AG04450 (cell line): Measurements from ENCODE around the gene GDPGP1. TPM values are rescaled to one million over a fixed set of nuclear protein-coding genes. Genes with fewer than 3 reads are reported as not detected.
"Not testable (repeated sequence)": the region's sequence is repeated elsewhere in the genome, so short reads cannot be mapped to it uniquely, and the experiment has no call there.

Experiments used
- CTCF ChIA-PET: fragments of 300-600, 350-600 bp; formaldehyde crosslinking; extraction: SDS; loops from one replicate; lab custom pipeline; 2022; ENCODE audit warnings: antibody characterized with exemption, inconsistent platforms; lab: Charles Lee
- POLR2A ChIA-PET: fragments of 350-600 bp; formaldehyde crosslinking; extraction: SDS; loops from one replicate; lab custom pipeline; 2021; ENCODE audit warnings: antibody characterized with exemption, inconsistent platforms; lab: Yijun Ruan, JAX
- DNase-seq: peaks from one replicate; pipeline ENCODE4 v3.0.0-alpha.2; 2011; ENCODE audit warnings: low read depth, low spot score
- H3K27ac ChIP-seq: one replicate; pipeline ENCODE4 v1.5.1; 2012; ENCODE audit warnings: low read depth, low read length, control low read depth
- H3K27me3 ChIP-seq: one replicate; pipeline ENCODE4 v1.6.0; 2012; ENCODE audit warnings: low read length; ENCODE audit not compliant: control insufficient read depth, insufficient read depth
- H3K4me3 ChIP-seq: 2 replicates; pipeline ENCODE4 v1.5.1; 2011; ENCODE audit warnings: mild to moderate bottlenecking, low read depth, low read length, control low read depth
- H3K9me3 ChIP-seq: 2 replicates; pipeline ENCODE4 v1.5.1; 2012; ENCODE audit warnings: low read length; ENCODE audit not compliant: control insufficient read depth, insufficient read depth
- CTCF ChIP-seq: IDR thresholded peaks from 2 replicates; pipeline ENCODE4 v1.5.1; 2011; ENCODE audit warnings: low read depth, low read length, control low read depth, inconsistent platforms
- polyA plus RNA-seq: library from polyadenylated mRNA; depleted of rRNA; stranded (reverse); fragments of >200 nt; gene quantifications from 2 replicates; pipeline ENCODE4 v1.2.3, GENCODE V29; 2011

GDPGP1 gene
- polyA plus RNA-seq, 1 experiment = 2.7 TPM

GRCh38 chr15:90249203-90249863, 15.3 kb downstream of the GDPGP1 start, which contains the start of gene TTLL13:
Gene TTLL13, plus strand, starts transcription at chr15:90249556. Its CDS starts 1,075 bp downstream, at chr15:90250631.
- Histone ChIP-seq H3K4me3 (peak within 1 kb of the TSS; percentile 72), H3K27me3 (no peaks in the 10 kb centered on the region), H3K27ac (no peak within 1 kb of the TSS), H3K9me3 (no peaks in the 10 kb centered on the region)
- peak; percentile 59 for DNase-seq
- POLR2A ChIA-PET = interaction anchor here (0.6 to 1.1 kb wide), 7 partner anchors 9 to 574 kb away, joined by 3 to 9 read pairs (median 6); partner anchors contain the start of gene IDH2
- CTCF ChIA-PET = interaction anchor here (0.6 to 1.6 kb wide), 6 partner anchors 28 to 263 kb away, joined by 3 to 5 read pairs (median 3); no protein-coding TSS in a partner anchor
- TF ChIP-seq CTCF = 0 out of 2 replicates have a peak, but pooled peaks have one; percentile 1

GRCh38 chr15:90257776-90258175, 23.8 kb downstream of the GDPGP1 start:
- POLR2A ChIA-PET = no interaction called here
- H3K4me3 ChIP-seq = no peak overlapping the region

GRCh38 chr15:90259524-90259923, 25.5 kb downstream of the GDPGP1 start:
- POLR2A ChIA-PET = interaction anchor here (0.6 kb wide), 1 partner anchor 8 kb away, joined by 6 read pairs; no protein-coding TSS in a partner anchor
- no peak for TF ChIP-seq CTCF
- peaks cover 12% of the 10 kb centered on the region for H3K27me3 ChIP-seq
- H3K9me3 ChIP-seq = no peaks in the 10 kb centered on the region
- no peak for DNase-seq
- H3K27ac ChIP-seq = no peak overlapping the region
- CTCF ChIA-PET = interaction anchor here (1.0 kb wide), 1 partner anchor 38 kb away, joined by 3 read pairs; no protein-coding TSS in a partner anchor
- H3K4me3 ChIP-seq = no peak overlapping the region

More at GRCh38 chr15:90257776-90258175, 23.8 kb downstream of the GDPGP1 start:
- CTCF ChIA-PET = no interaction called here
- TF ChIP-seq CTCF = no peak
- H3K9me3 ChIP-seq = no peaks in the 10 kb centered on the region
- DNase-seq = no peak
- peaks cover 12% of the 10 kb centered on the region for H3K27me3 ChIP-seq
- no peak overlapping the region for H3K27ac ChIP-seq

GRCh38 chr15:90260731-90261130, 26.7 kb downstream of the GDPGP1 start:
- DNase-seq, H3K27ac ChIP-seq, POLR2A ChIA-PET, H3K9me3 ChIP-seq, H3K4me3 ChIP-seq, H3K27me3 ChIP-seq: not testable (repeated sequence)
- CTCF ChIA-PET = interaction anchor here (0.6 to 0.7 kb wide), 2 partner anchors 207 to 220 kb away, joined by 3 to 4 read pairs; no protein-coding TSS in a partner anchor

- no peak for DNase-seq
- Histone ChIP-seq H3K27ac (no peak overlapping the region), H3K4me3 (no peak overlapping the region), H3K27me3 (no peaks in the 10 kb centered on the region), H3K9me3 (peaks cover 5% of the 10 kb centered on the region; the same call in 1 of the 2 replicates)
- ChIA-PET CTCF (interaction anchor here (0.5 kb wide), 1 partner anchor 10 kb away, joined by 3 read pairs; no protein-coding TSS in a partner anchor), POLR2A (no interaction called here)
- TF ChIP-seq CTCF = no peak
Observed at GRCh38 chr15:90261811-90262210, 27.8 kb downstream of the GDPGP1 start.
